AG04449 (cell line): ENCODE results near the gene ATP8B1.

ENCODE experiments used
- CTCF ChIA-PET: fragments of 350-600 bp; formaldehyde crosslinking; extraction: SDS; loops from one replicate; lab custom pipeline; 2021; ENCODE audit warnings: antibody characterized with exemption; lab: Yijun Ruan, JAX
- POLR2A ChIA-PET: fragments of 400-600, 350-600 bp; formaldehyde crosslinking; extraction: SDS; loops from one replicate; lab custom pipeline; 2020; ENCODE audit warnings: antibody characterized with exemption, inconsistent platforms; lab: Yijun Ruan, JAX
- DNase-seq: peaks from one replicate; pipeline ENCODE4 v3.0.0-alpha.2; 2010; ENCODE audit warnings: low read depth, low spot score
- H3K4me3 ChIP-seq: 2 replicates; pipeline ENCODE4 v1.5.1; 2011; ENCODE audit warnings: low read depth, mild to moderate bottlenecking, control low read depth, low read length
- CTCF ChIP-seq: IDR thresholded peaks from one replicate; pipeline ENCODE4 v1.5.1; 2011; ENCODE audit warnings: mild to moderate bottlenecking, moderate library complexity, low read length, control low read depth, inconsistent platforms; ENCODE audit not compliant: insufficient read depth; ENCODE audit errors: missing control alignments

The ATP8B1 gene

GRCh38 chr18:57748770-57749603 lies 54.1 kb downstream of the ATP8B1 start:
- ChIA-PET POLR2A (interaction anchor here (1.3 kb wide), 1 partner anchor 11 kb away, joined by 4 read pairs; no protein-coding TSS in a partner anchor), CTCF (interaction anchor here (1.0 kb wide), 1 partner anchor 21 kb away, joined by 3 read pairs; no protein-coding TSS in a partner anchor)
- no peak overlapping the region for H3K4me3 ChIP-seq
- TF ChIP-seq CTCF = no peak
- no peak for DNase-seq

GRCh38 chr18:57747809-57748680 lies 55.1 kb downstream of the ATP8B1 start:
- no peak overlapping the region for H3K4me3 ChIP-seq
- POLR2A ChIA-PET = interaction anchor here (1.1 to 1.3 kb wide), 2 partner anchors 10 to 55 kb away, joined by 3 to 4 read pairs; partner anchors contain the start of gene ATP8B1
- TF ChIP-seq CTCF = no peak
- CTCF ChIA-PET = interaction anchor here (0.6 kb wide), 1 partner anchor 25 kb away, joined by 3 read pairs; no protein-coding TSS in a partner anchor
- no peak for DNase-seq

- no peak for DNase-seq
- CTCF ChIA-PET = no interaction called here
These were observed 58.9 kb downstream of the ATP8B1 start for GRCh38 chr18:57744211-57744694.

GRCh38 chr18:57743008-57743407 lies 60.1 kb downstream of the ATP8B1 start:
- ChIA-PET POLR2A (no interaction called here), CTCF (interaction anchor here (0.8 to 1.3 kb wide), 3 partner anchors 9 to 379 kb away, joined by 3 to 4 read pairs (median 3); no protein-coding TSS in a partner anchor)
- no peak for TF ChIP-seq CTCF
- peak; percentile 69 for DNase-seq
- no peak overlapping the region for H3K4me3 ChIP-seq

More at GRCh38 chr18:57744211-57744694, 58.9 kb downstream of the ATP8B1 start:
- POLR2A ChIA-PET = no interaction called here
- no peak overlapping the region for H3K4me3 ChIP-seq
- TF ChIP-seq CTCF = no peak

GRCh38 chr18:57741273-57741672 lies 61.8 kb downstream of the ATP8B1 start:
- ChIA-PET POLR2A (no interaction called here), CTCF (no interaction called here)
- no peak for DNase-seq
- no peak overlapping the region for H3K4me3 ChIP-seq
- no peak for TF ChIP-seq CTCF
